ENCODE data around the gene TMEM145. TPM values are rescaled to one million over a fixed set of nuclear protein-coding genes. Genes with fewer than 3 reads are reported as not detected.
A peak's percentile ranks its signal among the peaks of the same experiment; 100 is the strongest.

Gene TMEM145
- total RNA-seq, 3 donors from 2014 or later: not detected

DNA sequence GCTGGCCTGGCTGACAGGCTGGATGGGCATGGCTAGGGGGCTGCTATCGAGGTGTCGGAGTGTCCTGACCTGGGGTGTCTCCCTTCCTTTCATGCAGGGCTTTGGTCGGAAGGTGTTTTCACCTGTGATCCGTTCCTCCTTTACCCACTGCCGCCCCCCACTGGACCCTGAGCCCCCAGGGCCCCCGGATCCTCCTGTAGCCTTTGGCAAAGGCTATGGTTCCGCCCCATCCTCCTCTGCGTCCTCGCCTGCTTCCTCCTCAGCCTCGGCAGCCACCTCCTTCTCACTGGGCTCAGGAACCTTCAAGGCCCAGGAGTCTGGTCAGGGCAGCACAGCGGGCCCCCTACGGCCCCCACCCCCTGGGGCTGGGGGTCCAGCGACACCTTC lies 23.0 kb upstream of the TMEM145 start:
- DNase-seq: no peak
- no peak for ATAC-seq
- peaks cover 16% of the 10 kb centered on the region for H3K4me1 Mint-ChIP-seq (ENCODE audit: low read depth)
- peaks cover 4% of the 10 kb centered on the region for H3K36me3 Mint-ChIP-seq (ENCODE audit: insufficient read depth)
- H3K9me3 Mint-ChIP-seq: no peaks in the 10 kb centered on the region
- no peaks in the 10 kb centered on the region for H3K27me3 Mint-ChIP-seq (ENCODE audit: low read depth)
- H3K4me3 Mint-ChIP-seq: no peak overlapping the region

GRCh38 chr19:42290523-42291434 lies 22.3 kb upstream of the TMEM145 start:
- Mint-ChIP-seq H3K4me3 (no peak overlapping the region), H3K9me3 (no peaks in the 10 kb centered on the region), H3K4me1 (ENCODE audit: low read depth) (peaks cover 10% of the 10 kb centered on the region), H3K27me3 (ENCODE audit: low read depth) (no peaks in the 10 kb centered on the region), H3K36me3 (ENCODE audit: insufficient read depth) (peaks cover 4% of the 10 kb centered on the region)
- DNase-seq (peak; percentile 60), ATAC-seq (peak; percentile 71 to 74)

DNA sequence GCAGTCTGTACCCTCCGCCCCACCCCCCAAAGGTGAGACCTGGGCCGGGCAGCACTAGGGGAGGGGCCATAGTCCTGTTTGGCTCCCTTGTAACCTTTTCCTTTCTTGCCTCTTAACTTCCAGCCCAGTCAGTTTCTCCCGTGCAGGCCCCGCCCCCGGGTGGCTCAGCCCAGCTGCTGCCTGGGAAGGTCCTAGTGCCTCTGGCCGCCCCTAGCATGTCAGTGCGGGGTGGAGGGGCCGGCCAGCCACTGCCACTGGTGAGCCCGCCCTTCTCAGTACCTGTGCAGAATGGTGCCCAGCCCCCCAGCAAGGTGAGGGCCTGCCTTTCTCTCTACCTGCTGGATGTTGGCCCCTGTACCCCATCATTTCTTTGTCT lies 21.7 kb upstream of the TMEM145 start:
- H3K4me1 Mint-ChIP-seq (ENCODE audit: low read depth): peaks cover 6% of the 10 kb centered on the region
- H3K36me3 Mint-ChIP-seq (ENCODE audit: insufficient read depth): peaks cover 4% of the 10 kb centered on the region
- no peaks in the 10 kb centered on the region for H3K9me3 Mint-ChIP-seq

GRCh38 chr19:42292042-42292960 lies 20.8 kb upstream of the TMEM145 start:
- H3K9me3 Mint-ChIP-seq: no peaks in the 10 kb centered on the region
- DNase-seq (no peak), ATAC-seq (no peak)
- H3K4me1 Mint-ChIP-seq (ENCODE audit: low read depth): peaks cover 6% of the 10 kb centered on the region
- no peak overlapping the region for H3K4me3 Mint-ChIP-seq
- H3K36me3 Mint-ChIP-seq (ENCODE audit: insufficient read depth): peaks cover 4% of the 10 kb centered on the region
- H3K27me3 Mint-ChIP-seq (ENCODE audit: low read depth): no peaks in the 10 kb centered on the region

More for the DNA sequence above, 21.7 kb upstream of the TMEM145 start:
- Mint-ChIP-seq H3K4me3 (no peak overlapping the region), H3K27me3 (ENCODE audit: low read depth) (no peaks in the 10 kb centered on the region)
- ATAC-seq (no peak), DNase-seq (no peak)

GRCh38 chr19:42292963-42293362 lies 20.1 kb upstream of the TMEM145 start:
- Mint-ChIP-seq H3K36me3 (ENCODE audit: insufficient read depth) (peaks cover 4% of the 10 kb centered on the region), H3K4me3 (no peak overlapping the region), H3K27me3 (ENCODE audit: low read depth) (no peaks in the 10 kb centered on the region), H3K4me1 (ENCODE audit: low read depth) (peaks cover 6% of the 10 kb centered on the region), H3K9me3 (no peaks in the 10 kb centered on the region)
- ATAC-seq: no peak
- DNase-seq: no peak

DNA sequence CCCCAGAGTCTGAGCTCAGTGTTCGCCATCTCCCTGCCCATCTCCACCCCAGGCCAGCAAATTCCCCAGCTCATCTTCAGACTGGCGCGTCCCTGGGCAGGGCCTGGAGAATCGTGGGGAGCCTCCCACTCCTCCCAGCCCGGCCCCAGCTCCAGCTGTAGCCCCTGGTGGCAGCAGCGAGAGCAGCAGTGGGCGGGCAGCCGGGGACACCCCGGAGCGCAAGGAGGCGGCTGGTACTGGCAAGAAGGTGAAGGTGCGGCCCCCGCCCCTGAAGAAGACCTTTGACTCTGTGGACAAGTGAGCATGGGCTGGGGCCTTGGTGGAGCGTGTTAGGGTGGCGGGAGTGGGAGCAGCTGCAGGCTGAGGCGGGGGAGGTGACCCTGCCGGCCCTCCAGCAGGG lies 19.6 kb upstream of the TMEM145 start:
- Mint-ChIP-seq H3K4me1 (ENCODE audit: low read depth) (peaks cover 6% of the 10 kb centered on the region), H3K9me3 (no peaks in the 10 kb centered on the region), H3K4me3 (no peak overlapping the region), H3K27me3 (ENCODE audit: low read depth) (no peaks in the 10 kb centered on the region), H3K36me3 (ENCODE audit: insufficient read depth) (peaks cover 1% of the 10 kb centered on the region)
- ATAC-seq: no peak
- DNase-seq: no peak

DNA sequence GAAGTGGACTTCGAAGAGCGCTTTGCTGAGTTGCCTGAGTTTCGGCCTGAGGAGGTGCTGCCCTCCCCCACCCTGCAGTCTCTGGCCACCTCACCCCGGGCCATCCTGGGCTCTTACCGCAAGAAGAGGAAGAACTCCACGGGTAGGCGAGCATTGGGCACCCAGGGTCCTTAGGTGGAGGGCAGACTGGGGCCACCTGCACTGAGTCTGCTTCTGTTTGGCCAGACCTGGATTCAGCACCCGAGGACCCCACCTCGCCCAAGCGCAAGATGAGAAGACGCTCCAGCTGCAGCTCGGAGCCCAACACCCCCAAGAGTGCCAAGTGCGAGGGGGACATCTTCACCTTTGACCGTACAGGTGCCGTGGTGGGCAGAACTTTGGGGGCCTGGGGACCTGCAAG lies 19.2 kb upstream of the TMEM145 start:
- Mint-ChIP-seq H3K27me3 (ENCODE audit: low read depth) (no peaks in the 10 kb centered on the region), H3K4me3 (no peak overlapping the region), H3K36me3 (ENCODE audit: insufficient read depth) (peaks cover 1% of the 10 kb centered on the region), H3K9me3 (no peaks in the 10 kb centered on the region), H3K4me1 (ENCODE audit: low read depth) (peaks cover 6% of the 10 kb centered on the region)
- DNase-seq (no peak), ATAC-seq (no peak)

- Mint-ChIP-seq H3K4me3 (no peak overlapping the region), H3K4me1 (ENCODE audit: low read depth) (peaks cover 6% of the 10 kb centered on the region), H3K9me3 (no peaks in the 10 kb centered on the region), H3K27me3 (ENCODE audit: low read depth) (no peaks in the 10 kb centered on the region), H3K36me3 (ENCODE audit: insufficient read depth) (peaks cover 1% of the 10 kb centered on the region)
- DNase-seq: no peak
- ATAC-seq: no peak
Measured at GRCh38 chr19:42294471-42295137, 18.5 kb upstream of the TMEM145 start.

DNA sequence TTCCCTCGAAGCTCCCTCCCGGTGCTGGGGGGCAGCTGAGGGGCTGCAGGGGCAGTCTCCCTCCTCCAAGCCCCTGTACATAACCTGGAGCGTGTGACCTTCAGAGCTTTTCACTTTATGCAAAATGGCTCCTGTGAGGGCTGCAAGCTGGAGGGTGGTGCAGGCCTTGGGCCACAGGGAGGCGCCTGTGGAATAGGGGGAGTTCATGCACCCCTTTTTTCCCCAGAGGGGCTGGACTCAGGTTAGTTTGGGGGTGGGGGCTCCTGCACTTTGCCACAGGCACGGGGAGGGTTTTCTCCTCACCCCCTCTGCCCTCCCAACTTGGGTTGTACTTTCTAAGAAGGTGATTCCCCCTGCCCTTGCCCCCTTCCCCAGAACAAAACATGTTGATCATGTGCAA lies 17.8 kb upstream of the TMEM145 start:
- DNase-seq: no peak

DNA sequence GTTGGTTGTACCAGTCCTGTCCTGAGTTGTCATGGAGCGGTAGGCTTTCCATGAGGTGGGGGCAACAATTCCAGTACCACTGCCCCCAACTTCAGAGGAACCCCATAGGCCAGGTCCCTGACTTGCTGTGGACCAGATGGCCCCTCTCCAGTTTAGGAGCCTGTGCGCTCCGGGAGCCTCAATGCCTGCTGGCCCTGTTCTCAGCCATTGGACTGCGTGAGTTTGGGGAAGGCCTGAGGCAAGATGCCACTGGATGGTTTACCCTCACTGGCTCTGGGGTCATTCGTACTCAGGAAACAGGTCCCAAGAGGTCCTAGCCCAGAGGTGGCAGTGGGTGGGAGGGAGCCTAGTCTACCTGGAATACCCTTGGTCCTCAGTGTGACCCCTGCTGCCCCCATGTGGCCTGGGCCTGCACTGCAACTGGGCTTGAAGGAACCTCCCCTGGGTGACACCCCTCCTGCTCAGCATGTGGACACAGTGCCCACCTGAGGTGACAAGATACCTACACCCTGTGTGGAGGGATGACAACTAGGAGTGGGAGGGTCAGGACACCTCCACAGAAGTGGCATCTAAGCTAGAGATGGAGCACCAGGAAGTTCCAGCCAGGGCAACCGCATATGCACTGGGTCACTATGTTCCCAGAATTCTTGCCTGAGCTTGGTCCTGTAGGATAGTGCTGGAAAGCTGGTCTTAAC lies 17.1 kb upstream of the TMEM145 start:
- peaks cover 6% of the 10 kb centered on the region for H3K4me1 Mint-ChIP-seq (ENCODE audit: low read depth)
- peak; percentile 89 to 90 for ATAC-seq
- peak; percentile 92 for DNase-seq
- peaks cover 1% of the 10 kb centered on the region for H3K36me3 Mint-ChIP-seq (ENCODE audit: insufficient read depth)
- no peak overlapping the region for H3K4me3 Mint-ChIP-seq
- H3K9me3 Mint-ChIP-seq: no peaks in the 10 kb centered on the region
- H3K27me3 Mint-ChIP-seq (ENCODE audit: low read depth): no peaks in the 10 kb centered on the region

More for the DNA sequence above, 17.8 kb upstream of the TMEM145 start:
- Mint-ChIP-seq H3K4me1 (ENCODE audit: low read depth) (peaks cover 6% of the 10 kb centered on the region), H3K4me3 (no peak overlapping the region), H3K27me3 (ENCODE audit: low read depth) (no peaks in the 10 kb centered on the region), H3K36me3 (ENCODE audit: insufficient read depth) (peaks cover 1% of the 10 kb centered on the region), H3K9me3 (no peaks in the 10 kb centered on the region)
- no peak for ATAC-seq

DNA sequence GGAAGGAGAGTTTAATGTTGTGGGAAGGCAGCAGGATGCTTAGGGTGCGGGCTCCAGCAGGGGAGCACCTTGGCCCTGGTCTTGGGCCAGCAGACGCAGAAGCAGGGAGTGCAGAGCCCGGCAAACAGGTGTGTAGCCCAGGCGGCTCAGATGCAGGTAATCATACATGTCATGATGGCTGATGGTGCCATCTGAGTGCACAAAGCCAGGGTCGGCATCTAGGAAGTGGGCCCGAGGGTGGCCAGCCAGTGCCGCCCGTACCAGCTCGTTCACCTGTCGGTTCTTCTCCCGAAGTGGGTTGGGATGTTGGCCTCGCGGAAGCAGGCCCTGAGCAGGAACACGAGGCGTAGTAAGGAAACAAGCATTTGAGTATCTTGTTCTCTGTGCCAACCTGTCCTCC lies 16.1 kb upstream of the TMEM145 start:
- ATAC-seq: no peak
- H3K27me3 Mint-ChIP-seq (ENCODE audit: low read depth): no peaks in the 10 kb centered on the region
- H3K36me3 Mint-ChIP-seq (ENCODE audit: insufficient read depth): peaks cover 1% of the 10 kb centered on the region
- DNase-seq: no peak
- H3K9me3 Mint-ChIP-seq: no peaks in the 10 kb centered on the region
- H3K4me1 Mint-ChIP-seq (ENCODE audit: low read depth): peaks cover 12% of the 10 kb centered on the region
- H3K4me3 Mint-ChIP-seq: no peak overlapping the region

- DNase-seq: no peak
- ATAC-seq: peak; percentile 32
- H3K27me3 Mint-ChIP-seq (ENCODE audit: low read depth): no peaks in the 10 kb centered on the region
Measured at GRCh38 chr19:42301646-42302203, 11.4 kb upstream of the TMEM145 start, which contains the start of gene PRR19. Gene PRR19 (plus strand): TSS chr19:42302132. CDS start chr19:42309585, 7,453 bp downstream.

DNA sequence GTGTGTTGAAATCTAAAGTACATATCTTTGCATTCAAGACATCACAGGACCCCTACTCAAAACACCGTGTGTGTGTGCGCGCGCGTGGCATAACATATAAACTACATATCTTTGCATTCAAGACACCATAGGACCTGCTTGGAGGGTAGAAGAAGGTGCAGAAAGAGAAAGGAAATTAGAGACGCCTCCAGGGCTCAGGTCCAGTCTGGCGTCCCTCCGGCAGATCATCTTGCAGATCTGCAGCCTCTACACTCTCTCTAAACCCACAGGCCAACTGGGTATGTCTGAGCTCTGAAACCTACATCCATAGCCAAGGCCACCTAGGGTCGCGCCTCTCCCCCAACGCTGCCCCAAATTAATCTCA lies 10.0 kb upstream of the TMEM145 start:
- Mint-ChIP-seq H3K9me3 (no peaks in the 10 kb centered on the region), H3K4me3 (peak overlapping the region; percentile 85), H3K36me3 (ENCODE audit: insufficient read depth) (no peaks in the 10 kb centered on the region), H3K4me1 (ENCODE audit: low read depth) (peaks cover 24% of the 10 kb centered on the region), H3K27me3 (ENCODE audit: low read depth) (no peaks in the 10 kb centered on the region)
- DNase-seq (no peak), ATAC-seq (no peak)

More at GRCh38 chr19:42301646-42302203, 11.4 kb upstream of the TMEM145 start, which contains the start of gene PRR19:
- Mint-ChIP-seq H3K4me1 (ENCODE audit: low read depth) (peaks cover 24% of the 10 kb centered on the region), H3K9me3 (no peaks in the 10 kb centered on the region), H3K4me3 (peak within 1 kb of the TSS; percentile 85), H3K36me3 (ENCODE audit: insufficient read depth) (no peaks in the 10 kb centered on the region)
